ENCODE data around the gene ACVR2B. TPM values are rescaled to one million over a fixed set of nuclear protein-coding genes. Genes with fewer than 3 reads are reported as not detected.

The ACVR2B gene
- total RNA-seq, 4 donors from 2014 or later, result 2.5 to 6.0 (median 3.8) TPM

- intact Hi-C loops (cut with DNase I; ENCODE audit: low total_unique reads), result no loop called here
- no peak for DNase-seq (ENCODE audit: low spot score in 2 of 2)
- whole genome bisulfite sequencing, 2 donors, result 62 to 71% methylated on average over 4 of the region's 4 CpGs
- no peak overlapping the region for H3K4me3 ChIP-seq (ENCODE audit: low read depth, poor library complexity, severe bottlenecking)
- no peak for TF ChIP-seq POLR2A (IDR thresholded peaks at IDR 0.05)
- TF ChIP-seq CTCF (IDR thresholded peaks at IDR 0.05), result no peak
These were observed 39.3 kb downstream of the ACVR2B start for GRCh38 chr3:38493031-38493430.

- peak within 1 kb of the TSS; percentile 53 for H3K4me3 ChIP-seq (ENCODE audit: low read depth, poor library complexity, severe bottlenecking)
- TF ChIP-seq POLR2A (IDR thresholded peaks at IDR 0.05) (no peak), CTCF (IDR thresholded peaks at IDR 0.05) (peak in 1 of 3 donors; percentile 15)
- intact Hi-C loops (cut with DNase I; ENCODE audit: low total_unique reads), result no loop called here
- DNase-seq (ENCODE audit: low spot score in 2 of 2), result peak; percentile 87 to 98
- WGBS, 2 donors, result 1% methylated on average over 26 to 53 of the region's 53 CpGs
These were observed 42.6 kb downstream of the ACVR2B start, which contains the start of gene EXOG for GRCh38 chr3:38496131-38496910. Gene EXOG (plus strand): TSS chr3:38496340. CDS start chr3:38496368, 28 bp downstream.

GRCh38 chr3:38497031-38497430, 43.3 kb downstream of the ACVR2B start:
- DNase-seq (ENCODE audit: low spot score in 2 of 2), result no peak
- no peak overlapping the region for H3K4me3 ChIP-seq (ENCODE audit: low read depth, poor library complexity, severe bottlenecking)
- no peak for TF ChIP-seq POLR2A (IDR thresholded peaks at IDR 0.05)
- intact Hi-C loops (cut with DNase I; ENCODE audit: low total_unique reads), result no loop called here
- WGBS, 2 donors, result 28 to 47% methylated on average over 4 of the region's 4 CpGs

GRCh38 chr3:38500688-38501417, 47.2 kb downstream of the ACVR2B start:
- TF ChIP-seq POLR2A (IDR thresholded peaks at IDR 0.05) (no peak), CTCF (IDR thresholded peaks at IDR 0.05) (no peak)
- intact Hi-C loops (cut with DNase I; ENCODE audit: low total_unique reads), result no loop called here
- DNase-seq (ENCODE audit: low spot score in 2 of 2), result no peak
- 68 to 69% methylated on average over 2 of the region's 2 CpGs for WGBS, 2 donors
- no peak overlapping the region for H3K4me3 ChIP-seq (ENCODE audit: low read depth, poor library complexity, severe bottlenecking)

GRCh38 chr3:38507120-38507519, 53.4 kb downstream of the ACVR2B start:
- DNase-seq (ENCODE audit: low spot score in 2 of 2), result no peak
- no peak overlapping the region for H3K4me3 ChIP-seq (ENCODE audit: low read depth, poor library complexity, severe bottlenecking)
- WGBS, 2 donors, result 82 to 87% methylated on average over 2 of the region's 2 CpGs
- no peak for TF ChIP-seq CTCF (IDR thresholded peaks at IDR 0.05)
- no peak for TF ChIP-seq POLR2A (IDR thresholded peaks at IDR 0.05)
- intact Hi-C loops (cut with DNase I; ENCODE audit: low total_unique reads), result no loop called here

GRCh38 chr3:38509732-38510131, 56.0 kb downstream of the ACVR2B start:
- WGBS, 2 donors, result 92 to 93% methylated on average over 2 of the region's 2 CpGs

More at GRCh38 chr3:38509732-38510131, 56.0 kb downstream of the ACVR2B start:
- DNase-seq (ENCODE audit: low spot score in 2 of 2), result no peak
- no peak for TF ChIP-seq CTCF (IDR thresholded peaks at IDR 0.05)
- no peak for TF ChIP-seq POLR2A (IDR thresholded peaks at IDR 0.05)
- H3K4me3 ChIP-seq (ENCODE audit: low read depth, poor library complexity, severe bottlenecking), result no peak overlapping the region
- intact Hi-C loops (cut with DNase I; ENCODE audit: low total_unique reads), result no loop called here
